ENCODE measurements around the gene GAMT.

GAMT gene

DNA sequence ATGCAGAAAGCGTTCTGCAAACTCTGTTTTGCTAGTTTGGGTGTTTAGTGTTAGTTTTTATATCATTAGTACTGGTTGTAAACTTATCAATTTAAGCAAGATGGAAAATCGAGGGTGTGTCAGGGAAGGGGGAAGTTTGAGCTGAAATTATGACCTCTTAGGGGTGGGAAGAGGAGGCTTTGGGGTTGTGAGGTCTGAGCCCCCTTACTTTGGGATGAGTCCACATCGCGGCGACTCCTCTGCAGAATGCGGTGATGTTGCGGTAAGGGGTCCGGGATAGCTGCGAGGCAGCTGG, 18.4 kb downstream of the GAMT start:
- Histone ChIP-seq H3K4me3 (ENCODE audit: low read depth in 1 of 2, low read length in 1 of 2) (peak overlapping the region; percentile 75 to 78), H3K4me1 (ENCODE audit: control insufficient read depth in 1 of 2, insufficient read depth in 1 of 2, low read depth in 1 of 2, low read length in 1 of 2) (peaks cover 19 to 26% of the 10 kb centered on the region in 2 experiments), H3K36me3 (peaks cover 6% of the 10 kb centered on the region), H3K27ac (peak overlapping the region; percentile 77), H3K27me3 (peaks cover 21% of the 10 kb centered on the region), H3K9me3 (no peaks in the 10 kb centered on the region)
- TF ChIP-seq, protein P1, sequence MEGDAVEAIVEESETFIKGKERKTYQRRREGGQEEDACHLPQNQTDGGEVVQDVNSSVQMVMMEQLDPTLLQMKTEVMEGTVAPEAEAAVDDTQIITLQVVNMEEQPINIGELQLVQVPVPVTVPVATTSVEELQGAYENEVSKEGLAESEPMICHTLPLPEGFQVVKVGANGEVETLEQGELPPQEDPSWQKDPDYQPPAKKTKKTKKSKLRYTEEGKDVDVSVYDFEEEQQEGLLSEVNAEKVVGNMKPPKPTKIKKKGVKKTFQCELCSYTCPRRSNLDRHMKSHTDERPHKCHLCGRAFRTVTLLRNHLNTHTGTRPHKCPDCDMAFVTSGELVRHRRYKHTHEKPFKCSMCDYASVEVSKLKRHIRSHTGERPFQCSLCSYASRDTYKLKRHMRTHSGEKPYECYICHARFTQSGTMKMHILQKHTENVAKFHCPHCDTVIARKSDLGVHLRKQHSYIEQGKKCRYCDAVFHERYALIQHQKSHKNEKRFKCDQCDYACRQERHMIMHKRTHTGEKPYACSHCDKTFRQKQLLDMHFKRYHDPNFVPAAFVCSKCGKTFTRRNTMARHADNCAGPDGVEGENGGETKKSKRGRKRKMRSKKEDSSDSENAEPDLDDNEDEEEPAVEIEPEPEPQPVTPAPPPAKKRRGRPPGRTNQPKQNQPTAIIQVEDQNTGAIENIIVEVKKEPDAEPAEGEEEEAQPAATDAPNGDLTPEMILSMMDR (IDR thresholded peaks at IDR 0.05): no peak

DNA sequence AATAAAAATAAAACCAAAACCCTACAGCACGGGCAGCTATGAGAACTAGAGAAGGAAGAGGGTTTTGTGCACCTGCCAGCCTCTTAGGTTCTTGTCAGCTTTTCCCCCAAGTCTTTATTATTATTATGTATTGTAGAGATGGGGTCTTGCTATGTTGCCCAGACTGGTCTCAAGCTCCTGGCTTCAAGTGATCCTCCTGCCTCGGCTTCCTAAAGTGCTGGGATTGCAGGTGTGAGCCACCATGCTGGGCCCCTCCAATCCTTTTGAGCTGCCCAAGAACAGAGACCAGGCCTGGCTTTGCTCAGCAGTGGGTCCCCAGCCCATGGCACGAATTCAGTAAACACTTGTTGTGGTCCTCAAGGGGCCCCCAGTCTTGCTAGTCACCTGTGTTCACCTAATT, 19.1 kb downstream of the GAMT start:
- no peaks in the 10 kb centered on the region for H3K9me3 ChIP-seq
- no peak overlapping the region for H3K27ac ChIP-seq
- H3K27me3 ChIP-seq: peaks cover 21% of the 10 kb centered on the region
- no peak overlapping the region for H3K4me3 ChIP-seq (ENCODE audit: low read depth in 1 of 2, low read length in 1 of 2)
- TF ChIP-seq, protein P1 (IDR thresholded peaks at IDR 0.05): no peak
- peaks cover 6% of the 10 kb centered on the region for H3K36me3 ChIP-seq
- H3K4me1 ChIP-seq (ENCODE audit: control insufficient read depth in 1 of 2, insufficient read depth in 1 of 2, low read depth in 1 of 2, low read length in 1 of 2): peaks cover 19 to 26% of the 10 kb centered on the region in 2 experiments

DNA sequence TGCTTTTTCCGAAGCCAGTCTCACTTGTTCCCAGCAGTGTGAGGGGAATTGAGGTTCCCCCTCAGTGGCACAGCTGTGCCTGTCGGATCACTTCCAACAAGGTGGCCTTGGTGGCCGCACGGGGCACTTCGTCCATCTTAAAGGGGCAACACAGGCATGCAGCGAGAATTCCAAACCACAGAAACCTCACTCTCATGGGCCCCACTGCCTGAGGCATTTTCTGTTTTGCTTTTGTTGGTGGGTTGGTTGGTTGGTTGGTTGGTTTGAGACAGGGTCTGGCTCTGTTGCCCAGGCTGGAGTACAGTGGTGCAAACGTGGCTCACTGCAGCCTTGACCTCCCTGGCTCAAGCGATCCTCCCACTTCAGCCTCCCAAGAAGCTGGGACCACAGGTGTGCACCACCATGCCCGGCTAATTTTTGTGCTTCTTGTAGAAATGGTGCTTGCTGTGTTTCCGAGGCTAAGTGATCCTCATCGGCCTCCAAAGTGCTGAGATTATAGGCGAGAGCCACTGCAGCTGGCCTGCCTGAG, 21.3 kb downstream of the GAMT start:
- H3K27me3 ChIP-seq: peaks cover 21% of the 10 kb centered on the region
- H3K9me3 ChIP-seq: no peaks in the 10 kb centered on the region
- H3K4me1 ChIP-seq (ENCODE audit: control insufficient read depth in 1 of 2, insufficient read depth in 1 of 2, low read depth in 1 of 2, low read length in 1 of 2): peaks cover 19 to 24% of the 10 kb centered on the region in 2 experiments
- H3K27ac ChIP-seq: no peak overlapping the region
- H3K4me3 ChIP-seq (ENCODE audit: low read depth in 1 of 2, low read length in 1 of 2): no peak overlapping the region
- TF ChIP-seq, protein P1 (IDR thresholded peaks at IDR 0.05): no peak
- no peaks in the 10 kb centered on the region for H3K36me3 ChIP-seq

DNA sequence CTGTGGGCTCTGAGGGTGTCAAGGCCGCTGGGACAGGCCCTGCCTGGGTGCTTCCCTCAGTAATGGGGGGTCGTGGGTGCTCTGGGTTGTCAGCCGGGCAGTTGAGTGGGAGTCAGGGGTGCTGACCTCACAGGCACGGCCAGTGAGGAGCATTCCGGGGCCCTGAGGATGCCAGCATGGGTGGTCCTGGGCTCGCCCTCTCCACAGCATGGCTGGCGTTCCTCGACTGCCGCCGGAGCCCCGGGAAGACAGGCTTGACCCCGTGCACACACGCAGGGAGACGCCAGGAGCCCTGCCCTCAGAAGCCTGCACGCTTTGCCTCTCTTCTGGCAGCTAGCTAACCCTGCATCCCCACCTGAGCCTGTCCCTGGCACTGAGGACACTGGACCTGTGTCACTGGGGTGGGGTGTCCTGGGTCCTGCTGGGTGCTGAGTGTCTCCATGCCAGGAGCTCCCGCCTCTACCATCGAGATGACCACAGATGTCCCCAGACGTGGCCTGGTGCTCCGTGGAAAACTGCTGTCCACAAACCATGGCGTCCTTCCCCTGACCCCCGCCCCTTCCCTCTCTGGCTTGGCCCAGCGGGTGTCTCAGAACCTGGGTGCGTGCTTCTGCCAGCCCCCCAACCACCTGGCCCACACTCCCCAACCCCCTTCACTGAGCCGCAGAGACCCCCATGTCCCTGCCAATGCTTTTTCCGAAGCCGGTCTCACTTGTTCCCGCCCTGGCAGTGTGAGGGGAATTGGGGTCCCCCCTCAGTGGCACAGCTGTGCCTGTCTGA, 22.0 kb downstream of the GAMT start:
- Histone ChIP-seq H3K36me3 (no peaks in the 10 kb centered on the region), H3K4me1 (ENCODE audit: control insufficient read depth in 1 of 2, insufficient read depth in 1 of 2, low read depth in 1 of 2, low read length in 1 of 2) (peaks cover 12 to 17% of the 10 kb centered on the region in 2 experiments), H3K4me3 (ENCODE audit: low read depth in 1 of 2, low read length in 1 of 2) (no peak overlapping the region), H3K9me3 (no peaks in the 10 kb centered on the region), H3K27me3 (peaks cover 21% of the 10 kb centered on the region), H3K27ac (no peak overlapping the region)
- TF ChIP-seq, protein P1 (IDR thresholded peaks at IDR 0.05): no peak

DNA sequence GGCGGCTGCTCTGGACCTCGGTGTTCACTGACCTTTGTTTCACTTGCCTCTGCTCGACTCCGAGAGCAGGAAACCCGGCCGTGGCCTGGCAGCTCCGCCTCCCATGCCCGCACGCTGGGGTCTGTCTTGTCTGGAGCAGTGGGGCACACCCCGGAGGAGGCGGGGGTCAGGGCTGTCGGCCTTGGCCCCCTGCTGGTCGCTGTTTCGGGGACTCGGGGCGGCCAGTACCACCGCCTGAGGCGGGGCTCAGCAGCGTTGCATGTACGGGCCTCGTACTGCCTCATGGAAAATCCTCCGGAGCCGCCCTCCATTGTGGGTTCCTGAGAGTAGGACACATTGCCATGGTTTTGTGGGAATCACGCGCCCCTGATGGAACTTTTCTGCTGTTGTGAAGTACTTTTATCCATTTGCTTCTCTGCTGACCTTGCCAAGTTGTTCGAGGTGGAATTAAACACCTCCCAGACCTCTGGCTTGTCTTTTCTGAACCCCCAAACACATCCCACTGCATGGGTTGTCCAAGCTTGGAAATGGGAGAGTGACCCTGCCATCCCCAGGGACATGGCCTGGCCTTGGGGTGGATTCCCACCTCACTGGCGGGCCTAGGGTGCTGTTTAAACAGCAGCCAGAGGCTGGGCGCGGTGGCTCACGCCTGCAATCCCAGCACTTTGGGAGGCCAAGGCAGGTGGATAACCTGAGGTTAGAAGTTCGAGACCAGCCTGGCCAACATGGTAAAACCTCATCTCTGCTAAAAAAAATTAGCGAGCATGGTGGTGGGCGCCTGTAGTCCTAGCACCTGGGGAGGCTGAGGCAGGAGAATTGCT, 23.2 kb downstream of the GAMT start:
- peaks cover 21% of the 10 kb centered on the region for H3K27me3 ChIP-seq
- H3K36me3 ChIP-seq: peaks cover 7% of the 10 kb centered on the region
- peaks cover 4 to 5% of the 10 kb centered on the region in 2 experiments for H3K4me1 ChIP-seq (ENCODE audit: control insufficient read depth in 1 of 2, insufficient read depth in 1 of 2, low read depth in 1 of 2, low read length in 1 of 2)
- no peak overlapping the region for H3K4me3 ChIP-seq (ENCODE audit: low read depth in 1 of 2, low read length in 1 of 2)
- H3K27ac ChIP-seq: no peak overlapping the region
- TF ChIP-seq, protein P1 (IDR thresholded peaks at IDR 0.05): no peak
- no peaks in the 10 kb centered on the region for H3K9me3 ChIP-seq

All from neutrophil (primary cell).